HepG2 (cell line): Measurements from ENCODE around the gene BMPR1B. TPM values are rescaled to one million over a fixed set of nuclear protein-coding genes. Genes with fewer than 3 reads are reported as not detected.

Experiments
- ATAC-seq: fragments of 200-7000 bp; cut with Tn5 transposase; 3 replicates; pipeline ENCODE4 v1.9.1; 2020; ENCODE audit warnings: mild to moderate bottlenecking, moderate library complexity
- BruUV-seq: library from RNA; stranded (reverse); fragments of 400-500 nt; replicated peaks from 2 replicates; lab custom pipeline; 2021; lab: Mats Ljungman, UMichigan
- CTCF ChIA-PET: fragments of 300-600 bp; formaldehyde crosslinking; extraction: SDS; loops from one replicate; lab custom pipeline; 2021; ENCODE audit warnings: low total read pairs, inconsistent platforms, low intra/inter-chr PET ratio; lab: Yijun Ruan, JAX
- POLR2A ChIA-PET: fragments of 350-600 bp; sonication (Branson Sonifier 250); formaldehyde crosslinking; loops from one replicate; lab custom pipeline; 2020; ENCODE audit warnings: antibody characterized with exemption, inconsistent platforms; lab: Yijun Ruan, JAX
- DNase-seq: peaks from one replicate; pipeline ENCODE4 v3.0.0-alpha.2; 2015; ENCODE audit warnings: low spot score
- FAIRE-seq: peaks from 3 replicates; lab custom pipeline; 2011; peaks lifted over from hg19 to GRCh38; lab: Jason Lieb, UNC
- H2AFZ ChIP-seq: one replicate; pipeline ENCODE4 v1.6.1; 2011; ENCODE audit warnings: low read length, inconsistent platforms
- H3K27ac ChIP-seq: fragments of 300-600 bp; 3 replicates; pipeline ENCODE4 v1.8.0; 2011; ENCODE audit warnings: mixed run types, mild to moderate bottlenecking, mixed read lengths, low read length, inconsistent platforms; ENCODE audit not compliant: insufficient read depth; ENCODE audit errors: extremely low read length
- H3K27me3 ChIP-seq, 2 experiments: fragments of 200-600 bp in 1 of 2; 2 replicates in 1 of 2; 3 replicates in 1 of 2; pipeline versions ENCODE4 v1.6.0 to v1.8.0; 2011; ENCODE audit warnings: low read length in 2 of 2, mild to moderate bottlenecking in 2 of 2, moderate library complexity in 2 of 2, inconsistent platforms in 1 of 2; ENCODE audit not compliant: insufficient read depth in 2 of 2, control insufficient read depth in 1 of 2
- H3K36me3 ChIP-seq, 2 experiments: fragments of 200-600 bp in 1 of 2; replicated peaks in 1 of 2; 2 replicates in 1 of 2; 3 replicates in 1 of 2; pipeline versions ENCODE4 v1.5.1 to v1.8.0; 2011; ENCODE audit warnings: low read length in 2 of 2, inconsistent platforms in 1 of 2; ENCODE audit not compliant: insufficient read depth in 2 of 2, control insufficient read depth in 1 of 2
- H3K4me1 ChIP-seq: 2 replicates; pipeline ENCODE4 v1.5.1; 2012; ENCODE audit warnings: low read length, inconsistent platforms; ENCODE audit not compliant: insufficient read depth
- H3K4me2 ChIP-seq: 2 replicates; pipeline ENCODE4 v1.6.0; 2011; ENCODE audit warnings: low read depth, low read length, inconsistent platforms
- H3K4me3 ChIP-seq, 3 experiments: fragments of 200-600 bp in 1 of 3; sonication (generic), shearing (Covaris generic) in 1 of 3; replicated peaks in 1 of 3; 2 replicates each; pipeline ENCODE4 v1.5.1; 2011 to 2016; ENCODE audit warnings: low read length in 3 of 3, inconsistent platforms in 2 of 3, low read depth in 2 of 3, mild to moderate bottlenecking in 2 of 3, control low read depth in 1 of 3, mixed read lengths in 1 of 3; ENCODE audit not compliant: insufficient read depth in 1 of 3
- H3K79me2 ChIP-seq: one replicate; pipeline ENCODE4 v1.6.1; 2011; ENCODE audit warnings: low read length, inconsistent platforms; ENCODE audit not compliant: insufficient read depth
- H3K9ac ChIP-seq: 2 replicates; pipeline ENCODE4 v1.6.0; 2011; ENCODE audit warnings: mild to moderate bottlenecking, low read depth, low read length, inconsistent platforms; ENCODE audit not compliant: insufficient read depth
- H3K9me3 ChIP-seq: 2 replicates; pipeline ENCODE4 v1.5.1; 2012; ENCODE audit warnings: mild to moderate bottlenecking, low read length
- H4K20me1 ChIP-seq: 2 replicates; pipeline ENCODE4 v1.6.0; 2011; ENCODE audit warnings: inconsistent platforms, mild to moderate bottlenecking, low read length, moderate library complexity; ENCODE audit not compliant: insufficient read depth
- ERF ChIP-seq: IDR thresholded peaks from 2 replicates; pipeline ENCODE4 v1.6.1; 2018; ENCODE audit warnings: missing biosample characterization, missing genetic modification reagents
- HMGXB3 ChIP-seq: sonication (generic); formaldehyde crosslinking; IDR thresholded peaks from 2 replicates; pipeline ENCODE4 v1.4.0; 2020; ENCODE audit warnings: missing genetic modification reagents, borderline replicate concordance
- JDP2 ChIP-seq: sonication (generic); formaldehyde crosslinking; IDR thresholded peaks from 2 replicates; pipeline ENCODE4 v1.8.1; 2022; ENCODE audit warnings: missing genetic modification reagents, borderline replicate concordance
- MEIS1 ChIP-seq: sonication (generic); formaldehyde crosslinking; IDR thresholded peaks from 2 replicates; pipeline ENCODE4 v1.9.0; 2021; ENCODE audit warnings: mild to moderate bottlenecking, missing genetic modification reagents, moderate library complexity, borderline replicate concordance
- NBN ChIP-seq: fragments of 450-650 bp; conservative IDR thresholded peaks from 2 replicates; pipeline ENCODE4 v1.6.1; 2017
- RXRB ChIP-seq: IDR thresholded peaks from 2 replicates; pipeline ENCODE4 v1.6.1; 2016; ENCODE audit warnings: borderline replicate concordance, missing genetic modification reagents, missing compliant biosample characterization
- TAF15 ChIP-seq: fragments of 200-400 bp; formaldehyde crosslinking; IDR thresholded peaks from one replicate; pipeline ENCODE4 v1.6.1; 2018; ENCODE audit warnings: mild to moderate bottlenecking, low read depth, low read length; ENCODE audit not compliant: poor library complexity, severe bottlenecking
- ZNF205 ChIP-seq: IDR thresholded peaks from 2 replicates; pipeline ENCODE4 v1.6.1; 2018; ENCODE audit warnings: missing biosample characterization, missing genetic modification reagents
- ZNF646 ChIP-seq: sonication (generic); formaldehyde crosslinking; IDR thresholded peaks from 2 replicates; pipeline ENCODE4 v1.9.0; 2021; ENCODE audit warnings: mild to moderate bottlenecking, missing genetic modification reagents
- ZNF761 ChIP-seq: sonication (generic); formaldehyde crosslinking; conservative IDR thresholded peaks from 2 replicates; pipeline ENCODE4 v1.4.0; 2020; ENCODE audit warnings: mild to moderate bottlenecking, missing genetic modification reagents
- ZNF775 ChIP-seq: sonication (generic); formaldehyde crosslinking; IDR thresholded peaks from 2 replicates; pipeline ENCODE4 v1.4.0; 2020; ENCODE audit warnings: missing genetic modification reagents, mild to moderate bottlenecking, moderate library complexity, borderline replicate concordance
- ZSCAN30 ChIP-seq: sonication (generic); formaldehyde crosslinking; IDR thresholded peaks from 2 replicates; pipeline ENCODE4 v1.5.0; 2020; ENCODE audit warnings: mild to moderate bottlenecking, missing genetic modification reagents
- WGBS: methylation state at CpG from one replicate; pipeline ENCODE4 v1.1.6; 2017; ENCODE audit warnings: low lambda C conversion rate; 5-methylcytosine and 5-hydroxymethylcytosine counted together
- in situ Hi-C: cut with HindIII; loops from 2 replicates; pipeline ENCODE4 v1.10.0; 2017; ENCODE audit warnings: low pct_unique_long_range_greater_than_20kb; ENCODE audit not compliant: extremely low pct_ligation_motif_present
- intact Hi-C: fragments of 100-400 bp; cut with micrococcal nuclease; formaldehyde crosslinking; loops from one replicate; pipeline ENCODE4 v1.10.0; 2022; ENCODE audit not compliant: unreplicated experiment
- polyA plus RNA-seq, 8 experiments: library from polyadenylated mRNA; depleted of rRNA in 3 of 8; stranded (reverse) in 7 of 8; unstranded in 1 of 8; fragments of >200 nt; fragmentation: Illumina TruSeq in 4 of 8; extraction: Trizol in 4 of 8; gene quantifications; 2 replicates each; pipeline versions ENCODE4 v1.2.1 to v1.2.3, GENCODE V29; 2011 to 2016; ENCODE audit warnings: low read depth in 4 of 8, missing spikeins in 1 of 8, mixed read lengths in 1 of 8; ENCODE audit not compliant: insufficient read depth in 1 of 8
- total RNA-seq, 5 experiments: library from RNA; depleted of rRNA; stranded (reverse); fragments of >200 nt; fragmentation: Illumina TruSeq; extraction: Trizol; gene quantifications; 2 replicates each; pipeline ENCODE4 v1.2.3, GENCODE V29; 2016; ENCODE audit warnings: low read depth in 1 of 5
- TF ChIP-seq, protein P1 (sequence below): sonication (generic); formaldehyde crosslinking; IDR thresholded peaks from 2 replicates; pipeline ENCODE4 v1.4.0; 2020; ENCODE audit warnings: missing genetic modification reagents

The BMPR1B gene
- total and polyA plus RNA-seq, 2 of the 13 experiments (the other 11 are each of a cell fraction or from before 2014, with no cell fraction given) = 0.07 TPM; not detected in 1

GRCh38 chr4:94936854-94937253 is 179.1 kb downstream of the BMPR1B start:
- H3K4me3 ChIP-seq = no peak overlapping the region
- H3K27me3 ChIP-seq = no peaks in the 10 kb centered on the region; a peak in 1 of 5 replicates
- ChIA-PET POLR2A (no interaction called here), CTCF (no interaction called here)
- no peaks in the 10 kb centered on the region for H3K79me2 ChIP-seq
- DNase-seq (no peak), FAIRE-seq (no peak), ATAC-seq (no peak)
- no peak overlapping the region for H2AFZ ChIP-seq
- no peaks in the 10 kb centered on the region for H4K20me1 ChIP-seq
- in situ Hi-C loops = no loop called here
- no peak overlapping the region for H3K27ac ChIP-seq
- no peak overlapping the region for H3K9ac ChIP-seq
- no peaks in the 10 kb centered on the region for H3K4me1 ChIP-seq
- BruUV-seq = no TSS peak
- H3K4me2 ChIP-seq = no peak overlapping the region
- 1% methylated on average over 4 of the region's 4 CpGs for WGBS
- no peaks in the 10 kb centered on the region for H3K36me3 ChIP-seq
- H3K9me3 ChIP-seq = no peaks in the 10 kb centered on the region
- intact Hi-C loops = no loop called here
- no peak for TF ChIP-seq ZSCAN30 (CRISPR knock-in tag)
- no peak for TF ChIP-seq HMGXB3 (CRISPR knock-in tag)
- TF ChIP-seq ZNF761 (CRISPR knock-in tag) = no peak
- TF ChIP-seq, protein P1, sequence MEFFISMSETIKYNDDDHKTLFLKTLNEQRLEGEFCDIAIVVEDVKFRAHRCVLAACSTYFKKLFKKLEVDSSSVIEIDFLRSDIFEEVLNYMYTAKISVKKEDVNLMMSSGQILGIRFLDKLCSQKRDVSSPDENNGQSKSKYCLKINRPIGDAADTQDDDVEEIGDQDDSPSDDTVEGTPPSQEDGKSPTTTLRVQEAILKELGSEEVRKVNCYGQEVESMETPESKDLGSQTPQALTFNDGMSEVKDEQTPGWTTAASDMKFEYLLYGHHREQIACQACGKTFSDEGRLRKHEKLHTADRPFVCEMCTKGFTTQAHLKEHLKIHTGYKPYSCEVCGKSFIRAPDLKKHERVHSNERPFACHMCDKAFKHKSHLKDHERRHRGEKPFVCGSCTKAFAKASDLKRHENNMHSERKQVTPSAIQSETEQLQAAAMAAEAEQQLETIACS (CRISPR knock-in tag) = no peak
- TF ChIP-seq TAF15 = no peak
- TF ChIP-seq MEIS1 (CRISPR knock-in tag) = no peak
- no peak for TF ChIP-seq ZNF646 (CRISPR knock-in tag)
- TF ChIP-seq ZNF205 (CRISPR knock-in tag) = no peak
- TF ChIP-seq NBN = no peak
- no peak for TF ChIP-seq ZNF775 (CRISPR knock-in tag)
- no peak for TF ChIP-seq ERF (CRISPR knock-in tag)
- TF ChIP-seq JDP2 (CRISPR knock-in tag) = no peak
- no peak for TF ChIP-seq RXRB (CRISPR knock-in tag)
